ENCODE results near the gene GNG12. TPM values are rescaled to one million over a fixed set of nuclear protein-coding genes. Genes with fewer than 3 reads are reported as not detected.

The GNG12 gene
- total RNA-seq, 1 experiment from 2014 or later: 66.1 TPM

DNA sequence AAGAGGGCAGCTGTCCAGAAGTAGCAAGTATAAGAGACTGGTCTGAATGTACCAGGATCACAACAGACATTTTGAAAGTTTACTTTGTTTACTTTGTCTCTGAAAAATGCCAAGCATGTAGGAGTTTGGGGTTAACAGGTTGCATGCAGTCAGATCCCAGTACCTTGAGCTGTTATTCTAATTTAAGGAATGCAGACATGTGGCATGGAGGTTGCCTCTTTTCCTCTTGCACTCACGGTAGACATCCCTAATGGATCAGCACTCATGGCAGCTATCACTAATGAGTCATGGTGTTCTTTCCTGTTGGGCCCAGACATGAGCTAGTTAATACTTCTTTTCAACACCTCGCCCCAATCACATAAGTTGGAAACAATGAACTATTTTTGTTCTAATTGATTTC is 81.0 kb downstream of the GNG12 start:
- ATAC-seq (no peak), DNase-seq (no peak)
- Histone ChIP-seq H3K4me2 (ENCODE audit: low read length) (no peak overlapping the region), H3K4me3 (ENCODE audit: low read length) (no peak overlapping the region), H3K79me2 (ENCODE audit: low read length) (peaks cover 30% of the 10 kb centered on the region), H2AFZ (ENCODE audit: low read length) (no peak overlapping the region), H3K27ac (ENCODE audit: low read length) (no peak overlapping the region), H3K4me1 (ENCODE audit: insufficient read depth, low read length) (peaks cover 81% of the 10 kb centered on the region), H3K36me3 (ENCODE audit: low read depth, low read length) (no peaks in the 10 kb centered on the region), H3K9me2 (replicated peaks; ENCODE audit: low read length) (no peaks in the 10 kb centered on the region), H4K20me1 (ENCODE audit: low read length) (no peaks in the 10 kb centered on the region), H3K27me3 (ENCODE audit: low read length) (no peaks in the 10 kb centered on the region), H3K9me3 (ENCODE audit: low read length) (no peaks in the 10 kb centered on the region), H3K9ac (ENCODE audit: low read length) (no peak overlapping the region), H3F3A (ENCODE audit: low read length, unreplicated experiment) (no peaks in the 10 kb centered on the region)
- TF ChIP-seq, protein P1, sequence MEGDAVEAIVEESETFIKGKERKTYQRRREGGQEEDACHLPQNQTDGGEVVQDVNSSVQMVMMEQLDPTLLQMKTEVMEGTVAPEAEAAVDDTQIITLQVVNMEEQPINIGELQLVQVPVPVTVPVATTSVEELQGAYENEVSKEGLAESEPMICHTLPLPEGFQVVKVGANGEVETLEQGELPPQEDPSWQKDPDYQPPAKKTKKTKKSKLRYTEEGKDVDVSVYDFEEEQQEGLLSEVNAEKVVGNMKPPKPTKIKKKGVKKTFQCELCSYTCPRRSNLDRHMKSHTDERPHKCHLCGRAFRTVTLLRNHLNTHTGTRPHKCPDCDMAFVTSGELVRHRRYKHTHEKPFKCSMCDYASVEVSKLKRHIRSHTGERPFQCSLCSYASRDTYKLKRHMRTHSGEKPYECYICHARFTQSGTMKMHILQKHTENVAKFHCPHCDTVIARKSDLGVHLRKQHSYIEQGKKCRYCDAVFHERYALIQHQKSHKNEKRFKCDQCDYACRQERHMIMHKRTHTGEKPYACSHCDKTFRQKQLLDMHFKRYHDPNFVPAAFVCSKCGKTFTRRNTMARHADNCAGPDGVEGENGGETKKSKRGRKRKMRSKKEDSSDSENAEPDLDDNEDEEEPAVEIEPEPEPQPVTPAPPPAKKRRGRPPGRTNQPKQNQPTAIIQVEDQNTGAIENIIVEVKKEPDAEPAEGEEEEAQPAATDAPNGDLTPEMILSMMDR (conservative IDR thresholded peaks at IDR 0.05; ENCODE audit: low read depth, low read length): no peak
- TF ChIP-seq EZH2 (IDR thresholded peaks at IDR 0.05; ENCODE audit: low read length, unreplicated experiment) (no peak), EZH2phosphoT487 (IDR thresholded peaks at IDR 0.05; ENCODE audit: borderline replicate concordance, low read length) (no peak)
- ChIA-PET POLR2A (ENCODE audit: unreplicated experiment) (interaction anchor here (0.5 kb wide), 1 partner anchor 60 kb away, joined by 3 read pairs; no protein-coding TSS in a partner anchor), CTCF (interaction anchor here (0.6 kb wide), 1 partner anchor 1316 kb away, joined by 3 read pairs; no protein-coding TSS in a partner anchor)
- BruUV-seq (replicated peaks): no TSS peak
- intact Hi-C loops (cut with micrococcal nuclease): loop anchor here (5.0 kb wide), 1 partner anchor 35 kb away; no protein-coding TSS in a partner anchor

DNA sequence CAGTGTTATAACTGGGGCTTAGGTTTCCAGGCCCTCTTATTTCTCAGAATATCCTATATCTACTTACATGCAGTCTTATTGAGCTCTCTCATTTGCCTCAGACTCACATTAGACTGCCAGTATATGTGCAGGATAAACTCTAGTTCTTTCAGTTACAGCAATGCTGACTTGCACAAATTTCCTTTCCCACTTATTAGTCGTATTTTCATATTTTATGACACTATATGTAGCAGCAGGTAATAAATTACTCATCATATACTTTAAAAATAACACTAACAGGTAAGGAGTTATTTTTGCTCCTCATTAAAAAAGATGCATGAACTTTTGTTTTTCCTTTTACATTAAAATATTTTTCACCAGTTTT is 82.6 kb downstream of the GNG12 start:
- ATAC-seq: no peak
- Histone ChIP-seq H3K4me3 (ENCODE audit: low read length) (peak overlapping the region; percentile 53; the same call in 1 of the 2 replicates), H3K27ac (ENCODE audit: low read length) (peak overlapping the region; percentile 96), H3K4me2 (ENCODE audit: low read length) (peak overlapping the region; percentile 82), H4K20me1 (ENCODE audit: low read length) (no peaks in the 10 kb centered on the region), H3K4me1 (ENCODE audit: insufficient read depth, low read length) (peaks cover 78% of the 10 kb centered on the region), H3K36me3 (ENCODE audit: low read depth, low read length) (no peaks in the 10 kb centered on the region), H3K27me3 (ENCODE audit: low read length) (no peaks in the 10 kb centered on the region), H3K79me2 (ENCODE audit: low read length) (peaks cover 30% of the 10 kb centered on the region), H3F3A (ENCODE audit: low read length, unreplicated experiment) (no peaks in the 10 kb centered on the region), H2AFZ (ENCODE audit: low read length) (no peak overlapping the region), H3K9me2 (replicated peaks; ENCODE audit: low read length) (no peaks in the 10 kb centered on the region), H3K9me3 (ENCODE audit: low read length) (no peaks in the 10 kb centered on the region), H3K9ac (ENCODE audit: low read length) (peak overlapping the region; percentile 74)
- POLR2A ChIA-PET (ENCODE audit: unreplicated experiment): interaction anchor here (0.6 to 1.1 kb wide), 2 partner anchors 16 to 64 kb away, joined by 15 to 21 read pairs; no protein-coding TSS in a partner anchor
- BruUV-seq (replicated peaks): no TSS peak
- TF ChIP-seq, protein P1 (conservative IDR thresholded peaks at IDR 0.05; ENCODE audit: low read depth, low read length): no peak
- TF ChIP-seq EZH2phosphoT487 (IDR thresholded peaks at IDR 0.05; ENCODE audit: borderline replicate concordance, low read length) (no peak), EZH2 (IDR thresholded peaks at IDR 0.05; ENCODE audit: low read length, unreplicated experiment) (no peak)
- CTCF ChIA-PET: no interaction called here
- DNase-seq: no peak
- intact Hi-C loops (cut with micrococcal nuclease): loop anchor here (1.0 to 5.0 kb wide), 3 partner anchors 20 to 64 kb away; no protein-coding TSS in a partner anchor
